GM20431 (cell line): Measurements from ENCODE around the gene KCNB1.
"Not testable (repeated sequence)": the region's sequence is repeated elsewhere in the genome, so short reads cannot be mapped to it uniquely, and the experiment has no call there.

ENCODE experiments used
- in situ Hi-C: fragments of 300-500 bp; cut with MseI, MboI; formaldehyde crosslinking; loops from one replicate; pipeline ENCODE4 v1.15.0; 2020; ENCODE audit warnings: low sequenced_read_pairs; ENCODE audit not compliant: unreplicated experiment

KCNB1 gene

DNA sequence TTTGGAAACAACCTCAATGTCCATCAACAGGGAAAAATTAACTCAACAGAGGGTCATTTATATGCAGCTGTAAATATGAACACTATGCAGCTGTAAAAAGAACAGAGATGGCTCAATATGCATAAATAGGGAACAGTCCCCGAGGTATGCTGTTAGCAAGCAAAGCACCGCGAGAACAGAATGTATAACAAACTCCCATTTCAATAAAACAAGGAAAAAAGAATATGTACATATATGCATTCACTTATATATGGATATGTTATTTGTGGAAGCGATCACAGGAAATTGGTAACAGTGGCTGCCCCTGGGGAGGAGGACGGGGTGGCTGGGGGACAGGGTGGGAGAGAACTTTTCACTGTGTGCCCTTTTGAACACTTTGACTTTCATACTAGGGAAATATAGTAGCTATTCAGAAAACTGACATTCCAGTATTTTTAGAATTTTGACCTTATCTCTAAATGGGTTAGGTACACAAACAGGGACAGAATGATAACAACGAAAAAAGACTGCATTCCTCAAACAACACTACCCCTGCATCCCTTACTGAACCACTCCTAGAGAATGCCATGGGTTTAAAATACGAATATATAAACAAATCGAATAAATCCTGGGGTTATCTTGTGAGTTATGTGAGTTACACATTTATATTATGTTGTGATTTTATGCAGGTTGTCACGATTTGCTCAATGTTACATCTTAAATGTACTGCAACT is 64.5 kb downstream of the KCNB1 start:
- in situ Hi-C loops: no loop called here

DNA sequence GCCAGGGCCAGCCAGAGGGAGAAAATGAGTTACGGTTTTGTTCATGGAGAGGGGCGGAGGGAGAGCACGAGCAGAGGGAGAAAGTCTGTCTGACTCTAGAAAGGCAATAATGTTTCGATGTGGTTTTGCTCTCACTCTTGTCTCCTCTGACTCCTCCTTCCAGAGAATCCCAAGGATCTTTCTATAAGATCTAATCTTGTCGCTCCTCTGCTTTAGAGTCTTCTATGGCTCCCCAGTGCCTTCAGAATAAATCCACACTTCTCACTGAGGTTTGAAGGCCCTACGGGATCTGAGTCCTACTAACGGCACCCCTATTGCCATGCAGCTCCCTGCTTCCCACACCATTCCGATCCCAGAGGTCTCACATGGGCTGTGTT is 66.8 kb downstream of the KCNB1 start:
- in situ Hi-C loops: no loop called here

DNA sequence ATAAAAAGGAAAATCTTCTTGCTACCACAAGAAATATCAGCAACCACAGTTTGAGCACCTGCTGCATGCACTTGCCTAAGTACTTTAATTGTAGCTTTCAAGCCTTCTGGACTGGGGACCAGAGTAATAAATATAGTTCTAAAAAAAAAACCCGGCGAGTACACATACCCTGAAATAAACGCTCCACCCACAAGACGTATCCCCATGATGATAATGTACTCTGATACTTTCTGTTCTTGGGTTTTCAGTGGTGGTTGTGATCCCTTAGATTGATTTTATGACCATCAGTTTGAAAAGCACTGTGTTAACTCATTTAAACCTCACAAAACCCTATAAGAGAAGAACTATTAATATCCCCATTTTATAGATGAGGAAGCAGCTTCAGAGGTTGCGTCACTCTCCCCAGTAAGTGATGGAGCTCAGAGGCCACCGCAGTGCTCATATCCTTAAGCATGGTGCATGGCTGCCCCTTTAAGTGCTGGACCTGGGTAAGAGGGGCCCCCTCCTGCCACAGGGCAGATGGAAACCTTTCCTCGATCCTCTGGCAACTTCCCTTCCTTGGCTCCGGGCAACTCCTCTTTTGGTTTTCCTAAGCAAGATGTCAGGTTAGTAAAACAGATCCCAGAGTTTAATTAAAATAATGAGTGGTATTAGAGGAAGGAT is 67.3 kb downstream of the KCNB1 start:
- in situ Hi-C loops: no loop called here

DNA sequence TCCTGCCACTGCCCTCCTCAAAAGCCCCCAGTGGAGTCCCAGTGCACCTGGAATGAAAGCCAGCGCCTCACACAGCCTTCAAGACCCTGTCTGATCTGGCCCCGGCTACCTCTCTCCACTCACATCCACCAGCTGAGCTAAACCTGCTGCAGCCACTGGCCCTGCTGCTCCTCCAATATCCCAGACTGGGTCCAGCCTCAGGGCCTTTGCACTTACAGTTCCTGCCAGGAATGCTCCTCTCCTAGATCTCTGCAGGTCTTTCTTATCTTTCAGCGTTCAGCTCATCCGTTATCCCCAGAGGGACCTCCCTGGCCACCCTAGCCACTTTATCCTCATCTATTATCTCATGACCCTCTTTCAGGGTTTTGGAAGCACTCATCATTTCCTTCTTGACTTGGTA is 68.8 kb downstream of the KCNB1 start:
- in situ Hi-C loops: no loop called here

DNA sequence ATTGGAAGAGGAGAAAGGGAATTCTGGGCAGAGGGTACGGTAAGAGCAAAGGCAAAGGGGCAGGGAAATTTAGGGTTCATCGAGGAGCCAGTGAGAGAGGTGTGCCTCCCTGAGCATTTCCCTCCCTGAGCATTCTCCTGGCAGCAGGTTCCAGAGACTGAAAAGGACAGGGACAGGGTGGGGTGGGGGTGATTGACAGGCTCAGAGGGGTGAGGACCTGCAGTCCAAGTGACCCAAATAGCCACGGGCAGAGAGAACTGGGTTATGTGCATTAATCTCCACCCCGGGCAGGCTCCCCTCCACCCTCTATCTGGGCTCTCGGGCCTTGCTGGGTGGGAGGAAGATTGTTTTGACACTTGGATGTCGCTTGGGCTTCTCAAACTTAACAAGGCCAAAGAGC is 69.5 kb downstream of the KCNB1 start:
- in situ Hi-C loops: no loop called here

DNA sequence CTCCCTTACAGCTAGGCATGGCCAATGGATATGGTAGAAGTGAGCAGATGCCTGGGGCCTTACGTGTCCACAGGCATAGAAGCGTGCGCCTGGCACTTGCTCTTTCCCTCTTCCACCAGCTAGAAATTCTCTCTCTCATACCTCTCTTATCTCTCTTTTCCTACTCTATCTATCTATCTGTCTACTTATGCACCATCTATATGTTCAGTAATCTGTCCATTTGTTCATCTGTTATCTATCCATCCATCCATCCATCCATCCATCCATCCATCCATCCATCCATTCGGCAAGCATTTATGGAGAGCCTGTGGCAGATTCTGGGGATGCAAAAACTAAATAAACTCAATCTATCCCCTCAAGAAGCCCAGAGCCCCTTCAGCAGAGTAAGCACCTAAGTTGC is 70.2 kb downstream of the KCNB1 start:
- in situ Hi-C loops: no loop called here

DNA sequence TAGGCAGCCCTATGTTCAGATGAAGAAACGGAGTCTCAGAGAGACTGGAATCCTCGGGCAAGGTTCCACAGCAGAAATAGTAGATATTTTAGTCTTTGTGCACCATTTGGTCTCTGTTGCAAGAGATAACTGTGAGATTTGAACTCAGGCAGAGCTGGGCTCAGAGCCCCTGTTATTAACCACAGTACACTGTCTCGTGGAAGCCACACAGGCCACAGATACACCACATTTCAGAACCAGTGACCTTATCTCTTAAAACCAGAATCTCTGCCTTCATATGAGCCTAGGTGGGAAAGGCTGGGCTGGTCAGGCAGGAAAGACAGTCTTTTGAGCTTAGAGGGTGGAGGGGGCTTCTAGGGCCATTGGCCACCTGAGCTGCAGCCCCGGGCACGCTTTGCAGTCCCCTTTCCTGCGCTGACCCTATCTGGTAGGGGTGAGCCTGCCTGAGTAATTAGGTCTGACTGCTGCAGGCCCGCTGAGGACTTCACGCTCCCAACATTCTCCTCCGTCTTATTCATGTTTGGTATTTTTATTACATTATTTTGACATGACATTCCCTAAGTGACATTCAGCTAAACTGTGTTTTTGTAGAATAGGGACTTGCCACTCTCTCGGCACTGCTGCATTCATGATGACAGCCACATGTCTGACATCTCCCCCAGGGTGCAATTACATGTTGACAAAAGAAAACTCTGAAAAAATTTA is 71.1 kb downstream of the KCNB1 start:
- in situ Hi-C loops: no loop called here

DNA sequence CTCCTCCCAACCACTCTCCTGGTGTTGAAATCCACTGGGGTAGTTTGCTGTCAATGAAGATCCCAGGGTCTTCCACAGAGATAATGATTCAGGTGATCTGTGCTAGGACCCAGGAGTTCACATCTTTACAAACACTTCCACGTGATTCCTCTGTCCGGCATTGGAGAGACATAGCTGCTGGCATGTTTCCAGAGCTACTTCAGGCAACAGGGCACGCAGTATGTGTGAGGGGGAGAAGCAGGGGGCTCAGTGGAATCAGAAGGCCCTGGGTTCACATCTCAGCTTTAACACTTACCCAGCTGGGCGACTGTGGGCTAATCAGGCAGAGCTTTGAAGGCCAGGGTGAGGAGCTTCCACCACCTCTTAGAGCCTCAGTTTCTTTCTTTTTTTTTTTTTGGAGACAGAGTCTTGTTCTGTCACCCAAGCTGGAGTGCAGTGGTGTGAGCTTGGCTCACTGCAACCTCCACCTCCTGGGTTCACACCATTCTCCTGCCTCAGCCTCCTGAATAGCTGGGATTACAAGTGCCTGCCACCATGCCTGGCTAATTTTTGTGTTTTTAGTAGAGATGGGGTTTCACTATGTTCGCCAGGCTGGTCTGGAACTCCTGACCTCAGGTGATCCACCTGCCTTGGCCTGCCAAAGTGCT is 72.4 kb downstream of the KCNB1 start:
- in situ Hi-C loops: not testable (repeated sequence)

DNA sequence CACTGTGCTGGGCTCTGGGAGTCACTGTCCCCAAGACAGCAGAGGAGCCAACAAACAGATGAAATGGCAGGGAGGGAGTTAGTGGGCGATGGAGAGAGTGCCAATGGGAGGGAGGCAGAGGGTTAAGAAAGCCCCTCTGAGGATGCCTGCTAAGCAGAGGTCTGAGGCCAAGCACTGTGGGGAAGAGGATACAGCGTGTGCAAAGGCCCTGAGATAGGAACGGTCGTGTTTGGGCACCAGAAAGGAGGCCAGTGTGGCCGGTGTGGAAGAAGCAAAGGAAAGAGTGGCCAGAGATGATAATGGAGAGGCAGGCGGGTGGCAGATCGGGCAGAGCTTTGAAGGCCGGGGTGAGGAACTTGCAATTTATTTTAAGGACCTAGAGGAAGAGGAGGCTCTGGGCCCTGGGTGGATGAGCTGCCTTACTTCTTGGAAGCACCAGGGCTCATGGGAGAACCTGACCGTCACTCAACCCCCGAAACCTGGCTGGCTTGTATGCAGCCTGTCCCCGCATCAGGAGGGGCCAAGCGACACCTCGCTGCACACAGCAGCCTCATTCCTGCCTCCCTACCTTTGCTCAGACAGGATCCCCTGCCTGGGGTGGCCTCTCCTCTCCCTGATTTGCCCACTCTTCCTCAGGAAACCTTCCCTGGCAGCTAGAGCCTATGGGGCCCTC is 73.0 kb downstream of the KCNB1 start:
- in situ Hi-C loops: no loop called here

DNA sequence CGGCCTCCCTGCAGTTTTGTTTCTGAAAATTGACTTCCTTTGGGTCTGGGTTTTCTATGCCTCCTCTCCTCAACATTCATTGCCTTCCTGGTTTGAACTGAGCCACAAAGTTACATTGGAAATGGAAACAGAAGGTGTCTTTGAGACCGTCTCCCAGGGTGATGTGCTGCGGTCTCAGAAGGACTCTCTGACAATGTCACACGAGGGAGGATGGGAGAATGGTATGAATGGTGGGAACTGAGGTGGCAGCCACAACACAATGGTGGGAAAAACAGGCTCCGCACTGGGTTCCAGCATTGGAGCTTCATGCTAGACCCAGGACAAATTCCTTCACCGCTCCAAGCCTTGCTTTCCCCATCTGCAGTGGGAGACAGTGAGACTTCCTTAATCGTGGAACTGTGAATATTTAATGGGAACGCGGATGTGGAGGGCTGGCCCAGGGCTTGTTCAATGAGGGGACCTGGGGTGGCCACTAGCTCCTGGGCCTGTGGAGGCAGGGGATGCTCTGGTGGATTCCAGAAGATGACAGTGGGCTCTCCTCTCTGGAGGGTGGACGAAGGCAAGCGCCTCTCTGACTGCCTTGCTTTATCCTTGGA is 73.9 kb downstream of the KCNB1 start:
- in situ Hi-C loops: no loop called here

DNA sequence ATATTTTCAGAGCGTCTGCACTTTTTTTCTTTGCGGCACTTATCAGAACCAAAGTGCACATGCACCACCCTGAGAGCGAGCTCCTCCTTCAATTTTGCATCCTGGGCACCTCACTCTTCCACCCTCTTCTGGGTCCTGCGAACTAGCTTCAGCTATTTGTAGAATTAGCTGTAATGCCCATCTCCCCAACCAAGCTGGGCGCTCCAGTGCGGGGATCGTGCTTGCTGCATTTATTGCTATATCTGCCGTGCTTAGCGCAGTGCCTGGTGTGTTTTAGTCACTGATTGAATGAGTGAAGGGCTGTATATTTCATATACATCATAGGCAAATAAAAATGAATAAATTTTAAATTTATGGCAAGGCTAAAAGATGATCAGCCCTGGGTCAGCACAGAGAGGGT is 75.8 kb downstream of the KCNB1 start:
- in situ Hi-C loops: no loop called here

DNA sequence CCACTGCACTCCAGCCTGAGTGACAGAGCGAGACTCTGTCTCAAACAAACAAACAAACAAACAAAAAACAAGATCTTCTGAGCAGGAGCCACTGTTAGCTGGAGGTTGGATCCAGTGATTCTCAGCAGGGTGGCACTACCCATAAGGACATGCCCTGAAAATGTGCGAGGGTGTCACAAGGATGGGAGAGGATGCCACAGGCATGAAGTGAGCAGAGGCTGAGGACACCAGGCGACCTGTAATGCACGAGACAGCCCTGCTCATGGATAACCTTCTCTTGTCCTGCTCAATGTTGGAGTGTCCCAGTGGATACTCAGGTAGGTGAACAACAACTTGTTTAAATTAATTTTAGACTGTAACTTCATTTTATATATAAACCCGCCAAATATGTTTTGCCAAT is 76.8 kb downstream of the KCNB1 start:
- in situ Hi-C loops: no loop called here

DNA sequence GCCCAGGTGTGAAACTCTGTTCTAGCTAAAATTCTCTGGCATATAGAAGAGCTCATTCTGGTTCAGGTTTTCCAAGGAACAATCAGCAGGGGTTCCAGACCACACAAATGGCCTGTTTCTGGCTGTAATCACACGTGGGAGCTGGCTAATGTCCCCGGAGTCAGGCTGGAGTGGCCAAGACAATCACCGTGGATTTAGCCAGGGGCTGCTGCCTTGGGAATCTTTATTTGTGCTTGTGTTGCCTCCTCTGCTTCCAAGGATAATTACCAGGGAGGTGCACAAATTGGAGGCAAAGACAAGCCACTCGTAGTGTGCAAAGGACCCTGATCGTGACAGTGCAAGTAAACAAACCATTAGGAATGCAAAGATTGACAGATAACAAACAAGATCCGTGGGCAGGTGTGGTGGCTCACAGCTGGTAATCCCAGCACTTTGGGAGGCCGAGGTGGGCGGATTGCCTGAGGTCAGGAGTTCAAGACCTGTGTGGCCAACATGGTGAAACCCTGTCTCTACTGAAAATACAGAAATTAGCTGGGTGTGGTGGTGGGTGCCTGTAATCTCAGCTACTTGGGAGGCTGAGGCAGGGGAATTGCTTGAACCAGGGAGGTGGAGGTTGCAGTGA is 77.3 kb downstream of the KCNB1 start:
- in situ Hi-C loops: no loop called here

DNA sequence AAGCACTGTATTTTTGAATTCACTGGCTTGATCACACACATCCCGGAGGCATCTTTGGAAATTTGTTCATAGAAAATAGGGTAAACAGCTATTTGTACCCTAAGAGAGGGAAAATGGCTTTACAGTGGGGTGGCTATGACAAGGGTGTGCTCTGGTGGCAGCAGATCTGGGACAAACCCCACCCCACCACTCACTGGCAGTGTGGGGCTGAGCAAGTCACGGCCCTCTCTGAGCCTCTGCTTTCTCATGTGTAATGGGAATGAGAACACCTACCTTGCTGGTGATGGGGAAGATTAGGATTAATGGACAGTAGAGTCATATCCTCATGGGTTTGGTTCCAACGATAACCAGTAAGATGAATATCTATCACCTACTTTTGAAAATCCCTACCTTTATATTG is 78.0 kb downstream of the KCNB1 start:
- in situ Hi-C loops: no loop called here

DNA sequence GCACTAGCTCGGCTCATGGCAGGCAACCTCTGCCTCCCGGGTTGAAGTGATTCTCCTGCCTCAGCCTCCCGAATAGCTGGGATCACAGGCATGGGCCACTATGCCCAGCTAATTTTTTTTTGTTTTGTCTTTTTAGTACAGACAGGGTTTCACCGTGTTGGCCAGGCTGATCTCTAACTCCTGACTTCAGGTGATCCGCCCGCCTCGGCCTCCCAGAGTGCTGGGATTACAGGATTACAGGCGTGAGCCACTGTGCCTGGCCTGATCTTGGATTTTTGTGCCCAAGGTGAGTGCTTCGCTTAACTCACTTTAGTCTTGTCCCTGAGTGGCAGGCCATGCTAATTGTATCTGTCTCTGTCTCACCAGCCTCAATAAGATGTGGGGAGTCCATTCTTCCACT is 78.6 kb downstream of the KCNB1 start:
- in situ Hi-C loops: no loop called here

DNA sequence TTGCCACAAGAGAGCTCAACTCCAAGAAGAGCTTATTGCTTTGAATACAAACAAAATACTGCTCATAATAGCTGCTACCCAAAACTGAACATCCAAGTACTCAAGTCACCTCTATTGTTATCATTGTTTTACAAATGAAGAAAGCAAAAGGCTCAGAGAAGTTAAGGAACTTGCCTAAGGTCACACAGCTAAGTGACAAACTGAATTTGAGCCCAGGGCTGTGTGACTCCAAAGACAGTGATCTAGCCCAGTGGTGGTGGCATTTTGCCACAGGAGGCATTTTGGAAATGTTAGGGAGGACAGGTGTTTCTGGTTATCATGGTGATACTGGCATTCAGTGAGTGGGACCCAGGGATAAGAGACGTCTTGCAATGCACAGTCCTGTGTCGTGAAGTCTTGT is 79.5 kb downstream of the KCNB1 start:
- in situ Hi-C loops: no loop called here

DNA sequence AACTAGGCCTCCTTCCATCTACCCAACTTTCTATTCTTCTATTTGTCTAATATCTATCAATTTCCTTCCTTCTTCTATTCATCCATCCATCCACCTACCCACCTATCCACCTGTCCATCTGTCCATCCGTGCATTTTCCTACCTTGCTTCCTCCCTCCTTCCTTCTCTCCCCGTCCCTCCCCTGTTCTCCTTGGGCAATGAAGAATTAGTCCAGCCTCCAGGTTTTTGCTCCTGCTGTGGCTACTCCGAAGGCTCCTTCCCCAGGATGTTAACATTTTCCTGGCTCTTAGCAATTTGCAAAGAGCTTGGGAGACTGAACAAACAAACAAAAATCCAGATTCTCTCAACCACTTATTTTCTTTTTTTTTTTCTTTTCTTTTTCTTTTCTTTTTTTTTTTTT is 81.6 kb downstream of the KCNB1 start:
- in situ Hi-C loops: no loop called here

DNA sequence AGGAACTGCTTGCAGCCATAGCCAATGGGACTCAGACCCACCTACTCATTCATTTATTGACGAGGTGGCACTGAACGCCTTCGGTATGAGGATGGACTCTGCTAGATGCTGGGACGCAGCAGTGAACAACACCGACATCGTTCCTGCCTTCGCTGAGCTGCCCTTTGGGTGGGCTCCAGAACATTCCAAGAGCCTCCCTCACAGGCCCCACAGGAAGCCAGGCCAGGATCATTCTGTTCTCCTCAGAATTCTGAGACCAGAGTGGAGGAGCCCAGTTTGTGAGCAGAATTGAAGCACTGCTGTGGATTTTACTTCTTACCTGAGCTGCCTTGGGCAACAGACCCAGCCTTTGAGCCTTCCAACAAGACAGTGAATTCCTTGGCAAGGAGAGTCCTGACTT is 82.1 kb downstream of the KCNB1 start:
- in situ Hi-C loops: no loop called here

DNA sequence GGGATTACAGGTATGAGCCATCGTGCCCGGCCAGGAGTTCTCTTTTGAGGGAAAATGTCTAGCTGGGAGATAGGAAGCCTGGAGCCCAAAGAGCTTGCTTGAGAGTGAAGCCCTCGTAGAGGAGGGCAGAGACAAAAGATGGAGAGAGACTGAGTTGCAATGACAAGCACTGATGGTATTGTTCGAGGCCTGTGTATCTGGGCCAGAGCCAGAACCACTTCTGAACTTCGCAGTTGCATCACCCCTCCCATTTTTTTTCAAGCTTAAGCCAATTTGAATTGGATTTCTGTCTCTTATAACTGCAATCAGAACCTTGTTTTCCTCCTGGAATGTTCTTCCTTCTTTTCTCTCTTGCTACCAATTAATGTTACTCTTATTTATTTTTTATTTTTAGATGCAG is 83.1 kb downstream of the KCNB1 start:
- in situ Hi-C loops: no loop called here
